Subcutaneous adipose tissue (tissue), 4 donors: ENCODE data around the gene AKNA. TPM values are rescaled to one million over a fixed set of nuclear protein-coding genes. Genes with fewer than 3 reads are reported as not detected.

ENCODE experiments used
- total RNA-seq, 4 donors: library from RNA; depleted of rRNA; stranded (reverse); fragments of >200 nt; gene quantifications; one replicate each; pipeline ENCODE4 v1.1.0, GENCODE V29; 2016
- TF ChIP-seq, protein P1 (sequence below): fragments of 450-650 bp; IDR thresholded peaks from one replicate; pipeline ENCODE4 v1.5.1; 2016; ENCODE audit warnings: low read depth, mild to moderate bottlenecking, control low read depth, antibody characterized with exemption, moderate library complexity

AKNA gene
- total RNA-seq, 4 donors from 2014 or later, result 25.3 to 63.9 (median 52.6) TPM

DNA sequence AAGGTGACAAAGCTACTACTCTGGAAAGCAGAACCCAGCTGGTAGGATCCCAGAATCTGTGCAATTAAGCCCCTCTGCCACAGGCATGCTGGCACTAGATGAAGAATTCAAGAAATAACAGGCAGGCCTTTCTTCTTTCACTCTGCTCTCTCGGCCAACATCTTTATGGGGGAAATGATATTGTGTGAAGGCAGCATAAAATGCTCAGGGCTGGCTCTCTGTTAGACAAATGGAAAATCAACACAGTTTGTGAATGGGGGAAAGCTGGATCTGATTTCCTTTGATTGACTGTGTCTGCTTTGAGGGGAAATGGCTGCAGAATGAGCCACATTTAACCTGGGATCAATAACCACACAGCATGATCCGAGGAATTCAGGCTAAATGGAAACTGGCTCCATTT lies 29.1 kb upstream of the AKNA start:
- TF ChIP-seq, protein P1, sequence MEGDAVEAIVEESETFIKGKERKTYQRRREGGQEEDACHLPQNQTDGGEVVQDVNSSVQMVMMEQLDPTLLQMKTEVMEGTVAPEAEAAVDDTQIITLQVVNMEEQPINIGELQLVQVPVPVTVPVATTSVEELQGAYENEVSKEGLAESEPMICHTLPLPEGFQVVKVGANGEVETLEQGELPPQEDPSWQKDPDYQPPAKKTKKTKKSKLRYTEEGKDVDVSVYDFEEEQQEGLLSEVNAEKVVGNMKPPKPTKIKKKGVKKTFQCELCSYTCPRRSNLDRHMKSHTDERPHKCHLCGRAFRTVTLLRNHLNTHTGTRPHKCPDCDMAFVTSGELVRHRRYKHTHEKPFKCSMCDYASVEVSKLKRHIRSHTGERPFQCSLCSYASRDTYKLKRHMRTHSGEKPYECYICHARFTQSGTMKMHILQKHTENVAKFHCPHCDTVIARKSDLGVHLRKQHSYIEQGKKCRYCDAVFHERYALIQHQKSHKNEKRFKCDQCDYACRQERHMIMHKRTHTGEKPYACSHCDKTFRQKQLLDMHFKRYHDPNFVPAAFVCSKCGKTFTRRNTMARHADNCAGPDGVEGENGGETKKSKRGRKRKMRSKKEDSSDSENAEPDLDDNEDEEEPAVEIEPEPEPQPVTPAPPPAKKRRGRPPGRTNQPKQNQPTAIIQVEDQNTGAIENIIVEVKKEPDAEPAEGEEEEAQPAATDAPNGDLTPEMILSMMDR, result no peak

DNA sequence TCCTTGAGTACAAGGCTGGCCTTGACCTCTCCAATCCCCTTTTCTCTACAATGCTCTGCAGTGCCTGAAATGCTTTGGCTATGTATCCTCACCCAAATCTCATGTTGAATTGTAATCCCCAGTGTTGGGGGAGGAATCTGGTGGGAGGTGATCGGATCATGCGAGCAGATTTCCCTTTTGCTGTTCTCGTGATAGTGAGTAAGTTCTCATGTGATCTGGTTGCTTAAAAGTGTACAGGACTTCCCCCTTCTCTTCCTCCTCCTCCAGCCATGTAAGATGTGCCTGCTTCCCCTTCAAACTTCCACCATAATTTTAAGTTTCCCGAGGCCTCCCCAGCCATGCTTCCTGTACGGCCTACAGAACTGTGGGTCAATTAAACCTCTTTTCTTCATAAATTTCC lies 28.5 kb upstream of the AKNA start:
- TF ChIP-seq, protein P1, result no peak

DNA sequence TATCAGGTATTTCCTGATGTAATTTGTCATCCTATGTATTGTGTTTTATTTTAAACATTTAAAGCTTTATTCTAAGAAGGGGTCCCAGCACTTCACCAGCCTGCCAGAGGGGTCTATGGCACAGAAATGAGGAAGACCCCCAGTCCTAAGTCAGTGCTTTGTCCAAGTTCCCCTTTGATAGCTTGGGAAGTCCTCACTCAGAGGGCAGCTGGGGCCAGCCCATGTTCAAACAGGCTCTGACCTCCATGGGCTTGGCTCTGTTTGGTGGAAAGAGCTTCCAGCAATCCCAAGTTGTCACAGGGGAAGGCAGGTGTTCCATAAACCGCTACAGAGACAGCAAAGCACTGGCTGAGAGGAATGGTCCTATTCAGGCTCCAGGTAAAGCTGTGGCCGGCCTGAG lies 26.6 kb upstream of the AKNA start:
- TF ChIP-seq, protein P1, result no peak

DNA sequence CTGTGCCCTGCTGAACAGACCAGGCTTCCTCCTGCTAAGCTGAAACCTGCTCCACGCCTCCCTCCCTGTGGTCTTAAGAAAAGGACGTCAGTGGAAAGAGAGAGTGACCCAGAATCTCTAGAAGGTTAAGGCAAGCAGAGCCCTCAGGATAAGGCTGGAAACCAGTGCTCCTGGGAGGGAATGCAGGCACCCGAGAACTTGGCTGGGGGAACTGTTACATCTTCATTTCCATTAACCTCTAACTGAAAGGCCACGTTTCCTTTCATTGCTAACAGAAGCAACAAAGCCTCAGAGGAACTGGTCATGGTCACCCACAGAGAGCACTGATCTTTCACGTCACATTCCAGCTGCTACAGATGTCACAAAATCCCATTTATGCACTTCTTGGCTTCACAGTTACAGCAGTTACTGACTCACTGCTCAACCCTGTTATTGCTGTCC lies 26.1 kb upstream of the AKNA start:
- TF ChIP-seq, protein P1, result no peak

DNA sequence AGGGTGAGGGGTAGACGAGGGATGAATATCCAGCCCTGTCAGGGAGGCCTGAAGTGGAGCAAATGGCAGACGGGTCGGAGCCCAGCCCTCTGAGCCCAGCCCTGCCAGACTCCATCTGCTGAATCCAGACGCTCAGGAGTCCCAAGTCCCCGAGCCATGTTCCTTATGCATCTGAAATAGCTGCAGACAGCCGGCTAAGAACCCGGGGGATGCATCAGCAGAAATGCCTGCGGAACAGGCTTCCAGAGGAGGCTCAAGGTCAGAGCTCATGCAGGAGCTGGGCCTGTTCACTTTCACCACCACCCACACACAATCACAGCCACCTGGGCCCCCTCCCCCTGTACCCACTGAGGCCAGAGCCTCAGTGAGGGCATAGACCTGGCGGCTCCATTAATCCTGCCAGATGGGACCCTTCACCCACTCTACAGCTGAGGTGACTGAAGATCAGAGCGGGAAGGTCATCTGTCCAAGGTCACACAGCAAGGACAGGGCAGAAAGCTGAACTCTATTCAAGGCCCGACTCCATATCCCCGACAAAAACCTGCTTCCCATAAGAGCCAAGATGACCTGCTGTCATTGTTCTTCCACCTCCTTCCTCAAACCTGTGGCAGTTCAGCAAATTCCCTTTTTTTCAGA lies 24.4 kb upstream of the AKNA start:
- TF ChIP-seq, protein P1, result no peak

DNA sequence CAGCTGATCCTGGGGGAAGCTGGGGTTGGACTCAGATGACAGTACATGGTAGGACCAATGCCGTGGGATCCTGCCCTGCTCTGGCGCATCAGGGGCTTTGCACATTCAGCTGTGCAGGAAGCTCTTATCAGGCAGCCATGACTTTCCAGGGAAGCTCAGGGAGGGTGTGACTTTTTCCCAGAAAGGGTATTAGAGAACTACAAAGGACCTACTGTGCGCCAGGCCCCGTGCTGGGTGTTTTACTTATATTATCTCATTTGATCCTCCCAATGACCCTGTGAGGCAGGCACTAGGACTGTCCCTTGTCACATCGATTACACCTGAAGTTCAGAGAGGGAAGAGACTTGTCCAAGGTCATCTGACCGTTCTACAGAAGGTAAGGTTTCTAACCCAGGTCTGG lies 23.7 kb upstream of the AKNA start:
- TF ChIP-seq, protein P1, result no peak

DNA sequence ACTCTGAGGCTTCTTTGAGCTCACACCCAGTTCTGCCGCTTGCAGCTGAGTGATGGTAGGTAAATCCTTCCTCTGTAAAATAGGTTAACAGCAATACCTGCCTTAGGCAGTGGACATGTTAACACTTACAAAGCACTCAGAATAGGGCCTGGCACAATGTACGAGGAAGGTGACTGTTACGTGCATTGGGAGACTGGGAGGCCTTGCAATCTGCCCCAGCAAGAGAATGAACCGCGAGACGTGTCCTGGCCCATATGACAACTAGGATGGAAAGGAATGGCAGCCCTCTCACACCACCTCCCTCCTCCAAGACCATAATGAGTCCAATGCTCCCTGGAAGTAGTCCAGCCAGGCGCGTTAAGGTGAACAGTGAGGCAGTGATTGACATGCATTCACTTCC lies 23.1 kb upstream of the AKNA start:
- TF ChIP-seq, protein P1, result no peak
